Activated naive CD4-positive, alpha-beta T cell treated with anti-CD3 and anti-CD28 coated beads, Interleukin-2, amount 50 U/mL, for 72 hours (primary cell): ENCODE measurements around the gene ST3GAL4. TPM values are rescaled to one million over a fixed set of nuclear protein-coding genes. Genes with fewer than 3 reads are reported as not detected.
A peak's percentile ranks its signal among the peaks of the same experiment; 100 is the strongest.
"Not testable (repeated sequence)": the region's sequence is repeated elsewhere in the genome, so short reads cannot be mapped to it uniquely, and the experiment has no call there.

Experiments used
- ATAC-seq, 2 donors: fragments of 150-1000 bp; cut with Tn5 transposase; 2 replicates each; pipeline ENCODE4 v1.10.0; 2021; ENCODE audit warnings: mild to moderate bottlenecking in 2 of 2, moderate library complexity in 2 of 2
- DNase-seq, 2 donors: peaks; one replicate each; pipeline ENCODE4 v3.0.0; 2021 to 2022; ENCODE audit warnings: low spot score in 2 of 2
- H3K27ac Mint-ChIP-seq, 2 donors: one replicate each; pipeline ENCODE4 v1.8.0; 2022; ENCODE audit warnings: mild to moderate bottlenecking in 2 of 2, mixed read lengths in 2 of 2
- H3K36me3 Mint-ChIP-seq, 2 donors: one replicate each; pipeline ENCODE4 v1.8.0; 2022; ENCODE audit warnings: mixed read lengths in 2 of 2
- H3K9me3 Mint-ChIP-seq, 2 donors: one replicate each; pipeline ENCODE4 v1.8.0; 2022; ENCODE audit warnings: mixed read lengths in 2 of 2
- total RNA-seq, 2 donors: library from RNA; stranded (reverse); gene quantifications; one replicate each; pipeline ENCODE4 v1.2.3, GENCODE V29; 2022

The ST3GAL4 gene
- total RNA-seq, 2 donors from 2014 or later: 7.2 to 10.5 TPM

DNA sequence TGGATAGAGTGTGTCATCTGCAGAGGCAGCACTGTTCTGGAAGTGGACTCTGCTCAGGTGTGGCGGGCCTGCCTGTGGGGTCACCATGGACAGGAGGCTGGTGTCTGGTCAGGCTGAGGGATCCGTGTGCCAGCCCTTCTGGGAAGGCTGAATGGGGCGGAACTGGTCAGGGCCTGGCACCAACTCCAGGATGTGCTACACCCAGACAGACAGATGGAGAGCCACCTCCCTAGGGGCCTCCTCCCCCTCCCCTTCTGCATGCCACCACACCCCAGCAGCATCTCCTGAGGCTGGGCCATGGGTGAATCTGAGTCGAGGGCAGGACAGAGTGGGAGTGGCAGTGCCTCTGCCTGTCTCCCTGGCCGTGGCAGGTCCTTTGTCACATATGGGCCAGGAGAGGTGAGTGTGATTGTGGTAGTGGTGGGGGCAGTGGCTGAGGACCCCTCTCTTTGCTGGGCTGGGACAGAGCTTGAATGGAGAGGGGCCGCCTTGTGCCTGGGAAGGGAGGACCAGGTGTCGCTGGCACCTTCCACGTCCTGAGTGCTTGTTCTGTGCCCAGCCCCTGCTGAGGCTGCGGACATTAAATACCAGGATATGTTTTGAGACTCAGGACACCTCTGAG, 29.1 kb downstream of the ST3GAL4 start:
- peak in 1 of 2 donors; percentile 20 for ATAC-seq
- Mint-ChIP-seq H3K9me3 (no peaks in the 10 kb centered on the region), H3K36me3 (no peaks in the 10 kb centered on the region), H3K27ac (no peak overlapping the region)
- DNase-seq: no peak

- ATAC-seq (no peak), DNase-seq (peak in 1 of 2 donors; percentile 25)
- Mint-ChIP-seq H3K27ac (no peak overlapping the region), H3K36me3 (no peaks in the 10 kb centered on the region), H3K9me3 (no peaks in the 10 kb centered on the region)
Measured at GRCh38 chr11:126385991-126386728, 30.7 kb downstream of the ST3GAL4 start.

- not testable (repeated sequence) for H3K36me3 Mint-ChIP-seq, H3K27ac Mint-ChIP-seq, DNase-seq, H3K9me3 Mint-ChIP-seq, ATAC-seq
Measured at GRCh38 chr11:126386729-126387071, 31.2 kb downstream of the ST3GAL4 start.

GRCh38 chr11:126387857-126388256, 32.4 kb downstream of the ST3GAL4 start:
- Mint-ChIP-seq H3K36me3 (no peaks in the 10 kb centered on the region), H3K9me3 (no peaks in the 10 kb centered on the region), H3K27ac (no peak overlapping the region)
- DNase-seq (no peak), ATAC-seq (no peak)

- H3K27ac Mint-ChIP-seq: no peak overlapping the region
- ATAC-seq (no peak), DNase-seq (no peak)
- no peaks in the 10 kb centered on the region for H3K36me3 Mint-ChIP-seq
- no peaks in the 10 kb centered on the region for H3K9me3 Mint-ChIP-seq
Measured at GRCh38 chr11:126390272-126390867, 34.9 kb downstream of the ST3GAL4 start.

DNA sequence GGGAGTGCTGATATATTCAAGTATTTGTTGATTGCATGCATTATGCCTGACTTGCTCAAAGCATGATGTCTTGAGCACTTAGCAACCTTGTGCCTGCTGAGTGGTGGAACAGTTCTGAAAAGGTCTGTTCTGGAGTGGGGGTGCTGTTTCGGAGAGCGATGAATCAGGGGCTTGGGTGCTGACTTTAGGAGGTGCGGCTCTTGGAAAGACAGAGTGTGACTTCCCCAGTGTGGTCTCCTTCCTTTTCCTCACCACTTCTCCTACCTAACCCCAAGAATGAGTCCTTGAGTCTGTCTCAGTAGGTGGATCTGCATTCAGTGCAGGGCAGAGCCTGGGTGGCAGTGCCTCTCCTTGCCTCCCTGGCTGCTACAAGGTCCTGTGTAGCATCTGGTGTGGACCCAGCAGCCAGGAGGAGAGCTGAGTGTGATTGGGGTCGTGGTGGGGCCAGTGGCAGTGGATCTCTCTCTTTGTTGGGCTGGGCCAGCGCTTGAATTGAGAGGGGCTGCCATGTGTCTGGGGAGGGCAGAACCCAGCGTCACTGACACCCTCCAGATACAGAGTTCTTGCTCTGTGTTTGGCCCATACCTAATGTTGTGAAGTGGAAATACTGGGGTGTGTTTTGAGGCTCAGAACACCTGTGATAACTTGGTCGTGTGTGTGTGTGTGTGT, 35.9 kb downstream of the ST3GAL4 start:
- H3K36me3 Mint-ChIP-seq: no peaks in the 10 kb centered on the region
- no peak for DNase-seq
- H3K27ac Mint-ChIP-seq: no peak overlapping the region
- H3K9me3 Mint-ChIP-seq: no peaks in the 10 kb centered on the region
- ATAC-seq: no peak

DNA sequence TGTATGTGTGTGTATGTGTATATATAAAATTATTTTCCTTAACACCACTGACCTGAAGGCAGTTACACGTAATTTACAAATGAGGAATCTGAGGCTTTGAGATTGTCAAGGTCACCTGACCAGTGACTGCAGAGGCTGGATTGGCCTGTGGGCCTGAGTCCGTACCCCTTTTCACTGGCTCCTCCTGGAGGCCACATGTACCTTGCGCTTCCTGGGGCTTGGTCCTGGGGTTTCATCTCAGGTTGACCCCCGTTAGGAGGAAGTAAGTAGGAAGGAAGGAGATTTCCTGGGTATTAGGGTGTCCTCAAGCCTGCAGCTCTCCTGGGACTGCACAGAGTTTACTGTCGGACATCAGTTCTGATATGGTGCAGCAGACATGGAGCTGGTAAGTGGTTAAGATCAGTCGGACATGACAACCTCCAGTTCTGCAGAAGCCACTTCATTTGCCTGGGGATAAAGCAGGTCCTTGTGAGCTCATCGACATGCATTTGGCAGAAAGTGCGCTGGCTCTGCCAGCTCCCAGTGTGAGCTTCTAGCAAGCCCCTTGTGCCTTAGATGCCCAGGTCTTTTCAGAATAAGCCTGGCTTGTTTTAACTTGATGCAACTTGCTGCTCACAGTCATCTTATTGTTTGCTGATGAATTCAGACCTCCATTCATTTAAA, 36.6 kb downstream of the ST3GAL4 start:
- ATAC-seq: no peak
- H3K9me3 Mint-ChIP-seq: no peaks in the 10 kb centered on the region
- no peak overlapping the region for H3K27ac Mint-ChIP-seq

DNA sequence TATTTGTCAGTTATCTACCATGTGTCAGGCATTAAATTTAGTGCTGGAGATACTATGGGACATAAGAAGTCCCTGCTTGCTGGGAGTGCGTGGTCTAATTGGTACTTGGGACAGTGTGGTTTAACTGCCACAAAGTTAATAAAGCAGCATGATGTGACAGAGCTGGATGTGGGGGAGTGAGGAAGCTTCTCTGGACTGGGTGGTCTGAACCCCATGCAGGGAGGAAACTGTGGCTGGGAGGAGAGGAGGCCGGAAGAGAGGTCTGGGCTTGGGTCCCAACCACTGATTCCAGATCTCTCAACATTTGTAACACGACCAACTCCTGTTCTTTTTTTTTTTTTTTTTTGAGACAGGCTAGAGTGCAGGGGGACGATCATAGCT, 37.1 kb downstream of the ST3GAL4 start:
- DNase-seq (no peak), ATAC-seq (no peak)
- Mint-ChIP-seq H3K9me3 (no peaks in the 10 kb centered on the region), H3K27ac (no peak overlapping the region), H3K36me3 (no peaks in the 10 kb centered on the region)

More for the DNA sequence above, 36.6 kb downstream of the ST3GAL4 start:
- no peak for DNase-seq
- H3K36me3 Mint-ChIP-seq: no peaks in the 10 kb centered on the region

DNA sequence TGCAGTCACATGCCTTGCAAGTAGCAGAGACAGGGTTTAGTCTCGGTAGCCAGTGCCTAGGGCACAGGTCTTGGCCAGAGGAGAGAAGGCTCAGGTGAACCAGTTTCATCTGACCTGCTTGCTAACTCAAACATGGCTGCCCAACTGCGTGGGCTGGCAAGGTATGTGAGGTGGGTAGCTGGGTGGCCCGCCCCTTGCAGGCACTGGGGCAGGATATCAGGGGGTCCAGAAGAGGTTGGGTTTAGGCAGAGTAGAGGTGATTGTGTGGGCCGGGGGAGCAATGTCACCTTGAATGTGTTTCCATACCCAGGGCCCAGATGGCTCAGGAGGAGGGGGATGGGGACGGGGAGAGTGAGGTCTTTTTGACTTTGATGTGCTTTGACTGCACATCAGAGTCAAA, 37.7 kb downstream of the ST3GAL4 start:
- Mint-ChIP-seq H3K36me3 (no peaks in the 10 kb centered on the region), H3K9me3 (no peaks in the 10 kb centered on the region), H3K27ac (no peak overlapping the region)
- DNase-seq (no peak), ATAC-seq (no peak)

- ATAC-seq (no peak), DNase-seq (no peak)
- Mint-ChIP-seq H3K27ac (no peak overlapping the region), H3K36me3 (no peaks in the 10 kb centered on the region), H3K9me3 (no peaks in the 10 kb centered on the region)
Measured at GRCh38 chr11:126394036-126394435, 38.5 kb downstream of the ST3GAL4 start.

DNA sequence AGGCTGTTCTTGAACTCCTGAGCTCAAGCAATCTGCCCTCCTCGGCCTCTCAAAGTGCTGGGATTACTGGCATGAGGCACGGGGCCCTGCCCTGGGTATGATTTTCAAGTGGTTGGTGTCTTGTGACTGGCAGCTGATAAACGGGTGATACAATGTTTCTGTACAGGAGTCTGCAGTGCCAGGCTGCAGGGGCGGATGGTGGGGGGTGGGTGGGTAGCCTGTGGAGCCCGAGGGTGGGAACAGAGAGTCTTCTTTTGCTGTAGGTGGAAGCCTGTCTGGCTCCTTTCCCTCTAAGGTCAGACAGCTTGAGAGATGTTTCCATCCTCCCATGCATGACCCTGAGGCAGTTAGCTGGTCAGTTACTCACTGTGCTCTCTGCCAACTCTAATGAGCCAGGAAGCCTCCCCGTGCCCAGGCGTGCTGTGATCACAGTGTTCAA, 39.2 kb downstream of the ST3GAL4 start:
- H3K27ac Mint-ChIP-seq, ATAC-seq, DNase-seq, H3K9me3 Mint-ChIP-seq, H3K36me3 Mint-ChIP-seq: not testable (repeated sequence)

DNA sequence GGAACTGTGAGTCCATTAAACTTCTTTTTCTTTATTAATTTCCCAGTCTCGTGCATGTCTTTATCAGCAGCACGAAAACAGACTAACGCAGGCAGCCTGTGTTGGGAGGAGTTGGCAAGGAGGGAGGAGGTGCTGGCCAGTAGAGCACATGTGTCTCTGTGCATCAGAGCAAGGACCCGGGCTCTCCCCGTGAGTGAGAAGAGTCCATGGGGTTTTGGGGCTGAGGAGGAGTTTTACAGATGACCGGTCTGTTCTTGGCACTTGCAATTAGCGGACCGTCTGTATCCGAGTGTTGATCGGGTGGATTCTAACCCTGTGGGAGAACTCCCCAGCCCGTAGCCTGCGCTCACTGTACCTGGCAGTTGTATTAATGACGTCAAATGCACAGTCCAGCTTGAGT, 40.3 kb downstream of the ST3GAL4 start:
- H3K9me3 Mint-ChIP-seq, ATAC-seq, DNase-seq, H3K27ac Mint-ChIP-seq, H3K36me3 Mint-ChIP-seq: not testable (repeated sequence)

GRCh38 chr11:126396266-126396665, 40.8 kb downstream of the ST3GAL4 start:
- H3K9me3 Mint-ChIP-seq, H3K27ac Mint-ChIP-seq, ATAC-seq, DNase-seq, H3K36me3 Mint-ChIP-seq: not testable (repeated sequence)

DNA sequence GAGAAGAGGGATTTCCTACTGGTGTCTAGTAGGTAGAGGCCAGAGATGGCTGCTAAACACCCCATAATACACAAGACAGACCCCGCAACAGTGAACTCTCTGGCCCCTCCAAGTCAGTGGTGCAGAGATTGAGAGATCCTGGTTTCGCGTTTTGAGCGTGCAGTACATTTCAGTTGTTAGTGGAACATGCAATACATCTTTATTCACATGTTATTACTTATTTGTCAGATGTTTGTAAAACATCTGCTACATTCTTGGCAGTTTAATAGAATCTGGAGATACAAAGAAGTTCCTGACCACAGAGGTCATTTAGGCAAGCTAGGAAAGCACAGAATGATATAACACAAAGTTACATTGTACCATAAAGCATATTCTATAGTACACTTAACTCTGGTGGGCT, 41.5 kb downstream of the ST3GAL4 start:
- DNase-seq (no peak), ATAC-seq (no peak)
- Mint-ChIP-seq H3K36me3 (no peaks in the 10 kb centered on the region), H3K27ac (no peak overlapping the region), H3K9me3 (no peaks in the 10 kb centered on the region)

GRCh38 chr11:126398296-126398695, 42.8 kb downstream of the ST3GAL4 start:
- Mint-ChIP-seq H3K36me3 (no peaks in the 10 kb centered on the region), H3K9me3 (no peaks in the 10 kb centered on the region), H3K27ac (no peak overlapping the region)
- ATAC-seq (no peak), DNase-seq (no peak)

GRCh38 chr11:126398721-126399120, 43.2 kb downstream of the ST3GAL4 start:
- Mint-ChIP-seq H3K9me3 (no peaks in the 10 kb centered on the region), H3K36me3 (no peaks in the 10 kb centered on the region), H3K27ac (no peak overlapping the region)
- ATAC-seq (no peak), DNase-seq (no peak)

DNA sequence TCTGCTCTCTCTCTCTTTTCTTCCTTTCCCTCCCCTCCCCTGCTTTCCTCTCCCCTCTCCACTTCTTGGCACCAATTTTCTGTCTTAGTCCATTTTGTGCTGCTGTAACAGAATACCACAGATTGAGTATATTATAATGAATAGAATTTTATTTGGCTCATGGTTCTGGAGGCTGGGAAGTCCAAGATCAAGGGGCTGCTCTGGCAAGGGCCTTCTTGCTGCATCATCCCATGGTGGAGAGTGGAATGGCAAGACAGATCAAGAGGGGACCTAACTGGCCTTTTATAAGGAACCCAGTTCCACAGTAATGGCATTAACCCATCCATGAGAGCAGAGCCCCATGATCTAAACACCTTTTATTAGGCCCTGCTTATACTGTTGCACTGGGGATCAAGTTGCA, 44.5 kb downstream of the ST3GAL4 start:
- DNase-seq (no peak), ATAC-seq (no peak)
- Mint-ChIP-seq H3K27ac (no peak overlapping the region), H3K9me3 (no peaks in the 10 kb centered on the region), H3K36me3 (no peaks in the 10 kb centered on the region)
